ENCODE measurements around the gene VSTM5.

The VSTM5 gene

DNA sequence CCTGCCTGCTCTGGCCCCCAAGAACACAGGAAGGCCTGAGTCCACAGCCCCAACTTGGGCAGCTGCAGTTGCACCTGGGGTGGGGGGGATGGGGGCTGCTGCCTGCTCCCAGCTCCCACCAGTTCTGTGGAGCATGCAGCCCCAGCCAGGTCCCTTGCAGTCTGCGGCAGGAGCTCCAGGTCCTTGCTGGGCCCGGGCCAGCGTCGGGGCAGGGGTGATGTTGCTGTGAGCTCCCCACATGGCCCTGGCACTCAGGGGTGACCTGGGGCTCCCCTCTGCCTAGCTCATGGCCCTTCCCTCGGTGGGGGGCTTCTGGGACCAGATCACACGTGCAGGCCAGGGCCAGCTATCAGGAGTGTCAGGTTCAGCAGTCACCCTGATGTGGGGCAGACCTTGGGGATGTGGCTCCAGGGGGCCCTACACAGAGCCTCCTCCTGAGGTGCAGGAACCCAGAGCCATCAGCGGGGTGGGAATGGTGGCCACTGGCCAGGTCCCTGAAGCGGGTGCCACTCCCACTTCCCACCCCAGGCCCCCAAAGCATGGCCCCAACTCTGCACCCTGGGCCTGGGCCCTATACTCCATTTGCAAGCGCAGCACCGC, 76.7 kb downstream of the VSTM5 start:
- TF ChIP-seq, protein P1, sequence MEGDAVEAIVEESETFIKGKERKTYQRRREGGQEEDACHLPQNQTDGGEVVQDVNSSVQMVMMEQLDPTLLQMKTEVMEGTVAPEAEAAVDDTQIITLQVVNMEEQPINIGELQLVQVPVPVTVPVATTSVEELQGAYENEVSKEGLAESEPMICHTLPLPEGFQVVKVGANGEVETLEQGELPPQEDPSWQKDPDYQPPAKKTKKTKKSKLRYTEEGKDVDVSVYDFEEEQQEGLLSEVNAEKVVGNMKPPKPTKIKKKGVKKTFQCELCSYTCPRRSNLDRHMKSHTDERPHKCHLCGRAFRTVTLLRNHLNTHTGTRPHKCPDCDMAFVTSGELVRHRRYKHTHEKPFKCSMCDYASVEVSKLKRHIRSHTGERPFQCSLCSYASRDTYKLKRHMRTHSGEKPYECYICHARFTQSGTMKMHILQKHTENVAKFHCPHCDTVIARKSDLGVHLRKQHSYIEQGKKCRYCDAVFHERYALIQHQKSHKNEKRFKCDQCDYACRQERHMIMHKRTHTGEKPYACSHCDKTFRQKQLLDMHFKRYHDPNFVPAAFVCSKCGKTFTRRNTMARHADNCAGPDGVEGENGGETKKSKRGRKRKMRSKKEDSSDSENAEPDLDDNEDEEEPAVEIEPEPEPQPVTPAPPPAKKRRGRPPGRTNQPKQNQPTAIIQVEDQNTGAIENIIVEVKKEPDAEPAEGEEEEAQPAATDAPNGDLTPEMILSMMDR (IDR thresholded peaks at IDR 0.05; ENCODE audit: extremely low read depth, missing control alignments), result no peak
- no peak for DNase-seq (ENCODE audit: low spot score)

DNA sequence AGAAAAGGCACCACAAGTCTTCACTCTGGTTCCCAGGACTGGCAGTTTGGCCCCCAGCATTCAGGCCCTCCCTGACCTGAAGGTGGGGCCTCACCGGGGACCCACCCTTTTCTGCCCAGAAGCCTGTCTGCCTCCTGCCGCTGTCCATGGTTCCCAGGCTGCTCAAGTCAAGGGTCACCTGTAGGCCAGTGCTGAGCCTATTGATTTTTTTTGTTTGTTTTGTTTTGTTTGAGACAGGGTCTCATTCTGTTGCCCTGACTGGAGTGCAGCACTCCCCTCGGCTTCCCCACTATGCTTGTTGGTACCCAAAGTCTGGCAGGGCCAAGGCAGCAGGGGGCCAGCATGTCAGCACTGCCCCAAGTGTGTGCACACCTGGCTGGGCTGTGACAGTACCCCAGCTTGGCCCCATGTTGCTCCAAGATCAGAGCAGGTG, 77.4 kb downstream of the VSTM5 start:
- TF ChIP-seq, protein P1 (IDR thresholded peaks at IDR 0.05; ENCODE audit: extremely low read depth, missing control alignments), result no peak
- DNase-seq (ENCODE audit: low spot score), result no peak

DNA sequence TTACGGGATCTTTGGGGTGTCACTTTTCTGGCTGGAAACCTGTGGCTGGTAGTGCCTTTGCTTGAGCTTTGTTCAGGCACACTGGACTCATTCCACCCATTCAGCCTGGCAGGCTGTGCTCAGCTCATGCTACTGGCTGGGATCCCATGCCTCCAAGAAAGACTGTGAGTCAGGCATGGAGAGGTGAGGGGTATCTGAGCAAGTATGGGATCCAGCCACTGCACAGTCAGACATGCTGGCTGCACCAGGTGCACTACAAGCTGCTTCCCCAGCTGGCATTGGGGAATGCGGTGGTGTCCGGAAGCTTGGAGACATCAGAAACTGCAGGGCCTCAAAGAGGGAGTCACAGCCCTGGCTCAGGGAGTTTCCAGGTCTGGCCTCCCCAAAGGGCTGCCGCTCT, 78.3 kb downstream of the VSTM5 start:
- TF ChIP-seq, protein P1 (IDR thresholded peaks at IDR 0.05; ENCODE audit: extremely low read depth, missing control alignments), result no peak
- DNase-seq (ENCODE audit: low spot score), result no peak

DNA sequence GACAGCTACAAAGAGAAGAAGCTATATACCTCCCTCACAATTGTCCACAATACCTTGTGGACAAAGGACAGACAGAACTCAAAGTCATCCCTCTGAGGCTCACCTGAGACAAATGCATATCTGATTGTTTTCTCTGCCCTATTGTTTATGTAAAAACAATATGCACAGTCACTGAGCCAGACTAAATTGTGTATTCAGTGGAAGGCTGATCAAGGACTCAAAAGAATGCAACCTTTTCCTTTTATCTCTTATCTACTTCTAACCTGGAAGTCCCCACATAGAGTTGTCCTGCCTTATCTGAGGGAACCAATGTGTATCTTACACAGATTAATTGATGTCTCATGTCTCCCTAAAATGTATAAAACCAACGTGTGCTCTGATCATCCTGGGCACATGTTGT, 80.3 kb downstream of the VSTM5 start:
- TF ChIP-seq, protein P1 (IDR thresholded peaks at IDR 0.05; ENCODE audit: extremely low read depth, missing control alignments), result no peak
- DNase-seq (ENCODE audit: low spot score), result no peak

Measured in GM20000 (cell line).